ENCODE data around the gene CHST13.

Gene CHST13

DNA sequence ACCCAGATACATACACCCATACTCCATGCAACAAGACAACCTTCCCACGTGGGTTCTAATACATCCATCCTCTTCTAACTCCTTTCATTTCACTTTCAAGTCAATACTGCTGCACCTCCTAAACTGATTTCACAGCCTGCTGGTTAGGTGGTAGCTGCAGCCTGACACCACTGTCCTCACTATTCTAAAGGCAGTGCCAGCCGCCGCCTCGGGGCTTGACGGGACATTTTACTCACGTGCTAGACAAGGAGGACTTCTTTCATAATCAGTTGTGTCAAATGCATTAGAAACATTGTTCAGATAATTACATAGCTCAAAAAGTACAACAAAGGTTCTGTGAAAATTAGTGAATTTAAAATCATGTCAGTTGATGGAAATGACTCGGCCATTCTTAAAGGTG, 12.7 kb upstream of the CHST13 start:
- DNase-seq: no peak

DNA sequence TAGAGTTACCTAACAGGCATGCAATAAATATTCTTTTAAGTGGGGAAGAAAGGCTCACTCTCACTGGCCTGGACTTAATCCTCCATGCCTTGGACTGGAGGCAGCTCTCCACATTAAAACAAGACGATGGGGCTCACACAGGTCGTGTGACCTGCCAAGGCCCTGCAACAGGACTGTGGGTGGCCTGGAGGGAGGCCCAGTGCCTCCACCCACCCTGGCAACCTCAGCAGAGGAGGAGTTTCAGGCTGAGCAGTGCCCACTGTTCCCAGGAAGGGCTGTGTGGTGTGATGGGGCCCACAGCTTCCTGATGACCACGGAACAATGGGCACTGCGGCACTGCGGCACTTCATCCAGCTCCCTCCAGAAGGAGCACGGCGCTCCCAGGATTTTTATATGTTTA, 11.9 kb upstream of the CHST13 start:
- no peak for DNase-seq

DNA sequence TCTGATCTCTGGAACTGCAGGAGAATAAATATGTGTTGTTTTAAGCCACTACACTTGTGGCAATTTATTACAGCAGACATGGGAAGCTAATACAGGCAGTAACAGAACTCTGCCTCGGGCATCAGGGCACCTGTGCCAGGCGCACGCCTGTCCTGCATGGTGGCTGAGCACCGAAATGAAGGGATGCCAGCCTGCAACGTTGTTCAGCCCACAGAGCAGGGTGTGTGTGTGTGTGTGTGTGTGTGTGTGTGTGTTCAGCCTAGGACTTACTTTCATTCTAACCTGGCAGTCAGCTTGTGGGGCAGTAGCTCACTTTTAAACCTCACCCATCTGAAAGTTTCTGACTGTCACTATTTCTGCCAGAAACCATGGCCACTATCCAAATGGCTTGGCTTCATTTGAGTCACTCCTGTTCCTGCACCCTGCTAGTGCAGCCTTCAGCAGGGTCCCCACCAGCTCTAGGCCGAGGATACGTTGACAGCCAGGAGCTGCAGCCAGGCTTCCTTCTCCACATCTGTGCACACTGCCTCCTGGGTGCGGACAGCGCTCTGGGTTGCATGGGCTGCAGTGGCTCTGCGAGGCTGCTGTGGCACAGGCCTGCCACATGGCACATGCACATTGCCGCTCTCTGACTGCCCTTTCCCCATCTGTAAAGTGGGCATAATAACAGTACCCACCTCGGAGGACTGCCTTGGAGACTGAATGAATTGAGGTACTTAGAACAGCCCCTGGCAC, 10.9 kb upstream of the CHST13 start:
- no peak for DNase-seq

DNA sequence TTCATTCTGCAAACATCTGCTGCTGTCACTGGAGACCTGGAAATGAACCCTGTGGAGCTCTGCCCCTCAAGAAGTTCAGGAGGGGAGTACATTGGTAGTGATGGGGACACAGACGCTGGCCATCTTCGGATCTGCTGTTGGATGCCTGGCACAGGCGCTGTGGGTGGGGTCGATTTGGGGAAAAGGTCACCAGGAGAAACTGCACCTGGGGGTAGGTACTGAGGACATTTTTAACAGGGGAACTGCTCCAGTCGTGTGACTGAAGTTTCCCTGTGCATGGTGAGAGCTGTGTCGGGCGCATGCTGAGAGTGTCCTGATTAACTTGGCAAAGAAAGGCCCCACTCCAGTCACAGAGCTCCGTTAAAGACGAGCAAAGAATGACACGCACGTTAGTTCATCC, 9.8 kb upstream of the CHST13 start:
- DNase-seq: no peak

DNA sequence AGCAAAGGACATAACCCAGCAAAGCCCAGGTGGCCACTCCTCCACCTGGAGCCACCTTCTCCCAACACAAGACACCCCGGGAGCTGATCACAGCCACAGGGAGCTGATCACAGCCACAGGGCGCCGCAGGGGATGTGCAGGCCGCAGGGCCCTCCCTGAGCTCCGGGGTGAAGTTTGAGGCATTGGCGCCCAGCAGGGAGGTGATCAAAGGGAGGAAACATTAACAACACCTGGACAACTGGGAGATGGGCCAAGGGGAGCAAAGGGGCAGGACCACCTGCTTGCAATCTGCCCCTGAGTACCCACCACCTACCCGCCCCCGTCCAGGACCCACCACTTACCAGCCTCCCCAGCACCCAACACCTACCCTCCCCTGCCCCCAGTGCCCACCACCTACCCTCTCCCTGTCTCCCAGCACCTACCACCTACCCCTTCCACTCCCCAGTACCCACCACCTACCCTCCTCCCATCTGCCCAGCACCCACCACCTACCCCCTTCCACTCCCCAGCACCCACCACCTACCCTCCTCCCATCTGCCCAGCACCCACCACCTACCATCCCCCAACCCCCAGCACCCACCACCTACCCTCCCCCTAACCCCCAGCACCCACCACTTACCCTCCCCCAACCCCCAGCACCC, 8.8 kb upstream of the CHST13 start:
- DNase-seq: no peak

DNA sequence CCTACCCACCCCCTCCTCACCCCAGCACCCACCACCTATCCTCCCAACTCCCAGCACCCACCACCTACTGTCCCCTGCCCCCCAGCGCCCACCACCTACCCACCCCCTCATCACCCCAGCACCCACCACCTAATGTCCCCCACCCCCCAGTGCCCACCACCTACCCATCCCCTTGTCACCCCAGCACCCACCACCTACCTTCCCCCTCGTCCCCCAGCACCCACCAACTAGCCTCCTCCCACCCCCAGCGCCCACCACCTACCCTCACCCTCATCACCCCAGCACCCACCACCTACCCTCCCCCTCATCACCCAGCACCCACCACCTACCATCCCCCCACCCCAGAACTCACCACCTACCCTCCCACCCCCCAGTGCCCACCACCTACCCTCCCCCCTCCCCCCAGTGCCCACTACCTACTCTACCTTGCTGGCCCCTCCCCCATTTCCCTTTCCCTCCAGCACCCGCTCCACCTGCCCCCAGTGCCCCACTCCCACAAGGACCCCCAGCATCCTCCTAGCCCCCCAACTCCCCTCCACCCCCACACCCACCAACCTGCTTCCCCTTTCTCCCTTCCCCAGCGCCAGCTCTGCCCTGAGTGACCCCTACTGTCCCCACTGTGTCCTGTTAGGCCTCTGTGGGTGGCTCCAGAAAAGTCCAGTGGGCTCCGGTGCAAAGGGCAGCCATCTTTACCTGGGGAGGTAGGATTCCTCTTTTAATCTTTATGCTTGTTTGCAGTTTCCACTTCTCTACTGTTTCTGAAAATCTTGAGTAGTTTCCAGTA, 7.6 kb upstream of the CHST13 start:
- DNase-seq: no peak

DNA sequence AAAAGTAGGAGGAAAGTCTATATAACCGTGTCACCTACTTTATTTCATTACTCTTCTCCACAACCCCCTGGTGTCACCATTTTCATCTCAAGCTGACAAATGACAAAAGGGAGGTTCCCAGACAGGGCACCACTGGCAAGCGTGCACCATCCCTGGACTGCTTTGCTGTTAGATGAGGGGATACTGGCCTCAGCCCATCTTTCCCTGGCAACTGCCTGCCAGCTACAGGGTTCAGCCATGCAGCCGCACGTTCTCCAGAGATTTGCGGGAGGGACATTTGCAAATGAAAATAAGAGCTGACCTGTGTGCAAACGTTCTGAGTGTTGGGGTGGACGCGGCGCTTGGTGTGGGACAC, 7.0 kb upstream of the CHST13 start:
- DNase-seq: no peak

DNA sequence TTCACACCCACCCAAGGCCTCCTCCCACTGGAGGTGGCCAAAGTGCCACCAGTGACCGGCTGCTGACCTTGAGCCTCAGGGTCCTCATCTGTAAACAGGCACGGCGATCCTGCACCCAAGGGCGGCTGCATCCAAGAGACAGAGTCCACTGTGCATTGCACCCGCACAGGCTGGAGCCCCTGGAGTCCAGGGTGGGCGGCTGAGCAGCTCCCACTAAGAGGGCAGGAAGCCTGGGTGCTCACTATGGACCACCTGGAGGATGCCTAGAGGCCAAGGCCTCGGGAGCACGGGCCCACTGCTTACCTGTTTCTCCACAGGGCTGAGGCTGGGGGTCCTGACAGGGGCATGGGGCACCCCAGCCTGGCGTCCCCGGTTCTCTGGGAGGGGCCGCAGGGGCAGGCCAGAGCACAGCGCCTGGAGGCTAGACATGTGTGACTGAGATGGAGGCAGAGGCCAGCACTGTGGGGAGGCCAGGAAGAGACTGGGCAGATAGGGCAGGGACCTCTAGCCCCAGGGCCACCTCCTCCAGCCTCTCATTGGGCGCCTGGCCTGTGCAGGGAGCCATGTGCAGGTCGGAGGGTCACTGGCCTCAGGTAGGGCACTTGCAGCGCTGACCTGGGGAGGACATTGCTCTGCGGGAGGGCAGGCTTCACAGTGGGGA, 6.5 kb upstream of the CHST13 start, which contains the start of gene UROC1:
TSS of gene UROC1 (minus strand) at position 483 of the 661 bp plus-strand sequence. CDS start at position 429, 54 bp downstream.
- no peak for DNase-seq

DNA sequence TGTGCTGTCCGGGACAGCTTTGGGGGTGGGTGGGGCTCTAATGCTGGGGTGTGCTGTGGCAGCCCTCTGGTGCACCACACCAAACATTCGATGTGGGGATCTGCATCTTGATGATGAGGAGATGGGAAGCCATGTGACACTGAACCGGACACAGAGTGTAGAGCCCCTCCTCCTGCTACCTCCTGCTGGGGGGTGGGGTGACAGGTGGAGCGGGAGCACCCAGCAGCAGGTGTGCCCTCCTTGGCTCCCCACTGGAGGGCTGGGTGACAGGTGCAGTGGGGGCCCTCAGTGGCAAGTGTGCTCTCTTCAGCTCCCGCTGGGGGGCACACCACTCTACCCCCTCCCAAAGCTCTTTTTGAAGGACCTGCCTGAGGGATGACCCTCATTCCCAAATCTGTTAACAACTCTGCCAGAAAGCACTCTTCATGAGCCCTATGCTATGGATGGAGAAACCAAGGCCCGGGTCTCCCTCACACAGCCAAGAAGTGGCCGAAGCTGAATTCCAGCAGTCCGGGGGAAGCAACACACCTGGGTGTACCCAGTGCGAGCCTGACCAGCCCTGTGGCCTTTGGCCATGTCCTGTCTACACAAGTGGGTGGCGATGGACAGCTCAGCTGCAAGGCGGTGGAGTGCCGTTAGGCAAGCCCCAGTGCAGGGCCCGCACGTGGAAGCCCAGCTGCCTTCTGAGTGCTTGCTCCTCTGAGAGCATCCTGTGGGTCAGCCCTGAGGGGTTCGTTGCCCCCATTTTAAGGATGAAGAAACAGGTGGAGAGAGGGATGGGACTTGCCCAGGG, 5.8 kb upstream of the CHST13 start:
- DNase-seq: no peak

DNA sequence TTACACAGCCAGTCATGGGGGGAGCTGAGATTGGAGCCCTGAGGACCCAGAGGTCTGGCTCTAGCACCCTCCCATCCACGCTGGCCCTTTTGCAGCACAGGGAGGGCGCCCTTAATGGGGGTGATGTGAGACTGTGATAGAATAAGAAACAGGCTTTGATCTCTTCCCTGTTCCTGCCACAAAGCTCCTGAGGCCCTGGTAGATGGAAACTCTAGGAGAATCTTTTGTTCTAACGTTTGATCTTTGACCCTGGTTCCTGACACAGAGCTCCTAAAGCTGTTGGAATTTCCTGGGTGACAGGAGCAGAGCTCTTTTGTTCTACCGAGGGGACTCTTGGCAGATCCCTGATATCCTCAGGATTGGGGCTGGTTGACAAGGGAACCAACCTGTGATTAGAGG, 5.2 kb upstream of the CHST13 start:
- DNase-seq: no peak

DNA sequence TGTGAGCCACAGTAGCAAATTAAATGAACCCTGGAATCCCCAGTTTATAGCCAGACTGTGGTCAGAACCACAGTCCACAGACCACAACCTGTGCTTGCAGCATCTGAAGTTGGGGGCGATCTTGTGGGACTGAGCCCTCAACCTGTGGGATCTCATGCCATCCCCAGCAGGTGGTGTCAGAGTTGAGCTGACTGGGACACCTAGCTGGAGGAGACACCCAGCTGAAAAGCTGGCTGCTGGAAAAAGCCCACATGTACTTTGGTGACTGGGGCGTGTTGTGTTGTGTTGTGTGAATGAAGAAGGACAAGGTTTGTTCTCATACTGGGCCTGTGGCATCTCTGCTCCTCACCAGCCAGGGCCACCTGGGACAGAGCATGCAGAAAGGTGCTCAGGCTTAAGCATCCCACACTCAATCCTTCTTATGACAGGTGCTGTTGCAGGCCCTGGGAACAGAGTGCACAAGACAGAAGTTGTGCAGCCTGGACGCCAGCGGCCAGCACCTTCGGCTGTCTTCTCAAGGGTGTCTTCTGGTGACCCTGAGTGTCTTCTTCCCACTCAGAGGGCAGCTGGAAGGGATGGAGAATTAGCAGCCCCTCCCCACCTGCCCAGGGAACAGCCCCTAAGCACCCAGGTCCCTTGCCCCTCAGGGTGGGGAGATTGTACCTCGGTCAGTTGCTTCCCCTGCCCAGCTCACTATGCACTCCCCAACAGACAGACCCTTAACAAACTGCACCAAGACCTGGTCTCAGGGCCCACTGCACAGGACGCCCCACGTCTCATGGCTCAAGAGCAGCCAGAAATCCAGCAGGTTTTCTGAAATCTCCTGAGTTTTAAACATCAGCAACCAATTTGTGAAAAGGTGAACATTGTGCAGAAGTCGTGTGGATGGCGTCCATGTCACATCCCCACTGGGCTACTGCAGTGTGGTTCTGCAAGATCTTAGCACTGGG, 4.2 kb upstream of the CHST13 start:
- no peak for DNase-seq

DNA sequence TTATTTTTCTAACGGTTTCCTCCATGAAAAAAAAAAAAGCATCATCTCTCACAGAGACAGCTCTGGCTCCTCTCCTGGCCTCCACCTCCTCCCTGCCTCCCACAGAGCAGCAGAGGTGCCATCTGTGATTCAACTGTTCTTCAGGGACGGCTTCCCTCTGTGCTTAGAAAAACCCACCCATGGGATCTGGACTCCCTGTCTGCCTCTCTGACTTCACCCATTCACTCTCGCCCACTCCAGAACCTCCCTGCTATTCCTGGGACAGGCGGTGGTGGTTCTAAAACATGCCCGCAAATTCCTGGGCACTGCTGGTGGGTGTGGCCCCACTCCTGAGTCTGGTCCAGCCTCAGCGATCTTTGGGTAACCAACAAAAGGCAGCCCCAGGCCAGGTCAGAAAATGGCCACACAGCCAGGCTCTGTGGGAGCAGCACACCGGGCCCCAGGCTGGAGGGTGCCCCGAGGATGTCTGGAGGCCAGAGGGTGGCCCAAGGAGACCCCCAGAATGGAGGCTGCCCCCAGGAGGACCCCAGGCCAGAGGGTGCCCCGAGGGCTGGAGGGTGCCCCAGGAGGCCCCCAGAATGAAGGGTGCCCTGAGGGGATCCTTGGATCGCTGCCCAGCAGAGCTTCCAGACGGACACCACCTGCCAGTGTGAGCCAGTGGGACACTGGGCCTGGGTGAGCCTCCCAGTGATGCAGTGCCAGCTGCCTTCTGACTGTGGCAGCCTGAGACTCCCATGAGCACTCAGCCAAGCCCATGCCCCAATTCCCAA, 2.6 kb upstream of the CHST13 start:
- DNase-seq: no peak

DNA sequence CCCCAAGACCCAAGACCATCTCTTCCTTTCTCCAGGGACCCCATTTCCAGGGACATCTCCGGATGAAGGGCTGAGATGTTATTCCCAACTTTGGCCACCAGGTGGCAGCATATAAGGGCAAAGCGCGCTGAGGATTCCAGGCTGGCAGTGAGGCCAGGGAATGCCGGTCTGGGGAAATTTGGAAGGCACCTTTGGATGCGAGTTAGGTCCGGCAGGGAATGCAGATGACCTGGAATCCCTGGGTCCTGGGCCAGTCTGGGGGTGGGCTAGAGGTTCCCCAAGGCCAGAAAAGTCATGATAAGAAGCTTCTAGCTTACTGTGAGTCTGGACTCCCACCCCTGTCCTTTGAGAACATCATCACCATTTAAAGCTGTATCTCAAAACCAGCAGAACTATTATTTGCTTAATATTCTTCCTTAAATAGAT, 1.6 kb upstream of the CHST13 start:
- peak; percentile 13 for DNase-seq

DNA sequence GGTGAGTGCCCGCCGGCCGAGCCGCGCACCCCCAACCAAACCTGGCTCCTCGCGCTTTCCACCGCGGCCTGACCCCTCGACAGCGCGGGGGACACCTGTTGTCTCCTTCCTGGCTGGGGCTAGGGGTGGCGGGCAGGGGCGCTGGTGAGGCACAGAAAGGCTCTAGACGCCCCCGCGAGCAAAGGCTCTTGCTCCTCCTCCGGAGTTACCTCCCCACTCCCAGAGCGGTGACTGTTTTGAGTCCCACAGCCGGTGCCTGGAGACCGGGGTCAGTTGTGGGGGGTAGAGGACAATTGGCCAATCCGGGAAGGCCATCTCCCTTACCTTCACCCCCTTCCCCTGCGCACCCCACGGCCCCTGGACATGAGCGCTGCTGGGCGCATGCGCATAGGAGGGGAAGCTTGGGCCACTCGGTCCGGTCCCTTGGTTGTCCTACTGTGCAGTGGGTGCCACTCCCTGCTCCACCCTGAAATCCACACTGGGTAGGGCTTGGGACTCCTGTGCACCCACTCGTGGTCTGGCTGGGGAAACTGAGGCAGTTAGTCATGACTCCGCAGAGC, 554 bp downstream of the CHST13 start:
- DNase-seq: peak; percentile 18

DNA sequence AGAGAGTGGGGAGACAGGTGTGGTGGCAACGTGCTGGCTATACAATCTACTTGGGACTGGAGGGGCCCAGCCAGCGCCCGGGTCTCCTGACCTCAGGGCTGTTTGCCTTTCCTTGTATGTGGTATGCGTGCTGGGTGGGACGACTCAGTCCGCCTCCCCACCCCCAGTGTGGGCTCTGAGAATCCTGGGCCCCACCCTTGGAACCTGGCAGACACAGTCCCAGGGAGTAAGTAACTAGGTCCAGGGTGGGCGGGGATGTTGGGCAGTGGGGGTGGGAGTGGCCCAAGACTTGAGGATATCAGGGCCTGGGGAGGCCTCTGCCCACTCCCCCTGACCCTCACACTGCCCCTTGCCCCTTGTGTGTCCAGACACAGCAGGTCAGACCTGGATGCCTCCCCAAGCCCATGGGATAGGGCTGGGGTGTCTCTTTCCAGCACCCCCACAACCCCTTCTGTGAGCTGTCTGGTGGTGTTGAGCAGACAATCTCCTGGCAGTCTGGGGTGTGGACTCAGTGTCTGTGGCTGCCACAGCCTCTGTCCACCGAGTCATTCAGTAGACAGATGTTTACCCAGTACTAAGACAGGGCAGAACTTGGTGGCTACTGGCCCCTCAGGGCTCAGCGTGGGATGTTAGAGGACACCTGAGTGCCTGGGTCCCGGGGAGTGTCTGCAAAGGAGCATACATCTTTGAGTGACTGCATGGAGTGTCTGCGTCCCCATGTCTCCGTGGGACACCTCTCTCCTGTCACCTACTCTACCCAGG, 1.3 kb downstream of the CHST13 start:
- DNase-seq: no peak

DNA sequence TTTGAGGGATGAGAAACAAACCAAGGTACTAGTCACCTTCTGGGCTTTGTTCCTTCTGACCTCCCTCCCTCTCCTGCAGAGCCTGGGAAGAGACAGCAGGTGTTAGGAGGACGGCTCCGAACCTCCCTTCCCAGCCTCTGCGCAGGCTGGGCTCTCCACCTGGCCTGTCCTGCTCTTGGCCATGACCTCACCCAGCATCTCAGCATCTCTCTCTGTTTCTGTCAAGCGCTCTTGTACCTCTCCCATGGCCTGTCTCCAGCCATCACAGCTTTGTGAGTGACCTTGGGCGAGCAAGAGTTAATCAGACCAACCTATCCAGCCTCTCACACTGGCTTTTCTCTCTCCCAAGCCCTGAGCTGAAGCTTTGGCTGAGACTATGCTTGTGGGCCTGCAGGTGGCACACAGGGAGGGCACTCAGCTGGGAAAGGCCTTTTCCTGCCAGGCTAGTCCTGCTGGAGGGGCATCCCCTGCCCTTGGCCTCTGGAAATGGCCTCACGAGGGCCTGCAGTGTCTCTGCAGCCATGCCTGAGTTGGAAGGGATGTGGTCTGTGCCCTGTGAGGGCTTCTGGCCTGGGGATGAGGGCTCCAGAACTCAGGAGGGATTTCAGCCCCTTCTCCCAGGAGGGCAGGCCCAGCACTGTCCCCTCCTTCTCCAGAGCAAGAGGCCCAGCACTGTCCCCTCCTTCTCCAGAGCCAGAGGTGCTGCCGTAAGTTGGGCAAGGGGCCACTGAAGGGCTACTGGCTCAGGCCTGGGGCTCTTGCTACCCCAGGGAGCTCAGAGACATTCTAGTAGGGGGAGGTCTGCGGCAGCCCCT, 2.1 kb downstream of the CHST13 start:
- DNase-seq: no peak

DNA sequence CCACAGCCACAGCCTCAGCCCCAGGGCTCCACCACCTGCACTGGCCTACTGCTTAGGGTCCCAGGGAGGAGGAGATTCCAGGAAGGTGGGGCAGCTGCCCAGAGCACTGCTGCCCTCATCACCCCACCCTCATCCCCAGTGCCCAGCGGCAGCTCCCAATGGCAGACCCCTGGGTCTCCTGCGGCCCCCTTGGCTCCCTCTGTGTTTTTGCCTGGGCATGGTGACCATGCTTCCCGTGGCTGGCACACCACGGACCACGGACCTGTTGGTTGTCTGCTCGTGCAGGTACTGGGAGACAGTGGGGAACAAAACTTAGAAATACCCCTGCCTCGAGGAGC, 2.7 kb downstream of the CHST13 start:
- DNase-seq: no peak

DNA sequence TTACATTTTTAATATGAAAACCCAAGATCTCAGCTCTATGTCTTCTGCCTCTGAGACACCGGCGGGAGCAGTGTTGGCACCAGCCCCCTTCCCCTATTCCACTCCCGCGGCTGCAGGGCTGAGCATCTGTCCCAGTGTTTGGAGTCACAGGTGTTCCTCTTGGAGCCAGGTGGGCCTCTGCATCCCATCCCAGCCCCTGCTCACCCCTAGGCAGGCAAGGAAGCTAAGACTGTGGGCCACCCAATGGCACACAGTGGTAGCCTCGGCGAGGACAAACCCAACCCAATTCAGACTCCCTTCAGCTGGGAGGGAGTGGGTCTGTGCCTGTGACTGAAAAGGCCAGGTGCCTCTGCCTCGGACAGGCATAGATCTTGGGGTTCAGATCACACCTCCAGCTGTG, 3.1 kb downstream of the CHST13 start:
- DNase-seq: no peak
